IMR-90 (cell line): ENCODE measurements around the gene TRA2B. TPM values are rescaled to one million over a fixed set of nuclear protein-coding genes. Genes with fewer than 3 reads are reported as not detected.

Experiments
- ATAC-seq: fragments of 200-7000 bp; cut with Tn5 transposase; 2 replicates; pipeline ENCODE4 v1.9.1; 2020; ENCODE audit warnings: low read depth, mild to moderate bottlenecking, moderate library complexity
- BruUV-seq: library from RNA; stranded (reverse); fragments of 400-500 nt; replicated peaks from 2 replicates; lab custom pipeline; 2021; lab: Mats Ljungman, UMichigan
- CTCF ChIA-PET: fragments of 300-600 bp; formaldehyde crosslinking; extraction: SDS; loops from one replicate; lab custom pipeline; 2021; ENCODE audit warnings: antibody characterized with exemption; lab: Yijun Ruan, JAX
- POLR2A ChIA-PET: fragments of 300-600 bp; sonication (Branson Sonifier 250); formaldehyde crosslinking; loops from one replicate; lab custom pipeline; 2022; ENCODE audit warnings: antibody characterized with exemption; ENCODE audit not compliant: unreplicated experiment; lab: Charles Lee
- DNase-seq: peaks from one replicate; pipeline ENCODE4 v3.0.0; 2013
- H2AFZ ChIP-seq: replicated peaks from 2 replicates; pipeline ENCODE3; 2013; ENCODE audit warnings: low read length, mild to moderate bottlenecking; ENCODE audit not compliant: poor library complexity
- H2AK5ac ChIP-seq: 2 replicates; pipeline ENCODE4 v1.6.1; 2013; ENCODE audit warnings: low read depth, low read length, inconsistent platforms
- H2AK9ac ChIP-seq: replicated peaks from 2 replicates; pipeline ENCODE3; 2013; ENCODE audit warnings: mild to moderate bottlenecking, low read depth, low read length, moderate library complexity; ENCODE audit not compliant: poor library complexity
- H2BK120ac ChIP-seq: 2 replicates; pipeline ENCODE4 v1.6.1; 2013; ENCODE audit warnings: low read depth, low read length, inconsistent platforms
- H2BK15ac ChIP-seq: 3 replicates; pipeline ENCODE4 v1.6.1; 2013; ENCODE audit warnings: low read depth, low read length, inconsistent platforms
- H2BK20ac ChIP-seq: 2 replicates; pipeline ENCODE4 v1.6.1; 2013; ENCODE audit warnings: low read depth, mild to moderate bottlenecking, inconsistent platforms, low read length, moderate library complexity
- H2BK5ac ChIP-seq: 2 replicates; pipeline ENCODE4 v1.6.1; 2013; ENCODE audit warnings: mild to moderate bottlenecking, low read depth, low read length, inconsistent platforms; ENCODE audit not compliant: poor library complexity, severe bottlenecking
- H3K14ac ChIP-seq: replicated peaks from 2 replicates; pipeline ENCODE4 v1.6.1; 2013; ENCODE audit warnings: low read depth, low read length, inconsistent platforms
- H3K18ac ChIP-seq: 2 replicates; pipeline ENCODE4 v1.6.1; 2013; ENCODE audit warnings: low read depth, low read length, control low read depth
- H3K23ac ChIP-seq: 2 replicates; pipeline ENCODE4 v1.6.1; 2013; ENCODE audit warnings: low read depth, low read length, inconsistent platforms
- H3K27ac ChIP-seq: 2 replicates; pipeline ENCODE4 v1.5.1; 2013; ENCODE audit warnings: mild to moderate bottlenecking, control low read depth, low read length; ENCODE audit not compliant: insufficient read depth
- H3K27me3 ChIP-seq: 2 replicates; pipeline ENCODE4 v1.6.1; 2013; ENCODE audit warnings: low read length; ENCODE audit not compliant: control insufficient read depth, insufficient read depth
- H3K36me3 ChIP-seq: 2 replicates; pipeline ENCODE4 v1.6.1; 2013; ENCODE audit warnings: low read length, mixed read lengths; ENCODE audit not compliant: control insufficient read depth, insufficient read depth
- H3K4ac ChIP-seq: 2 replicates; pipeline ENCODE4 v1.6.1; 2013; ENCODE audit warnings: low read depth, low read length, inconsistent platforms
- H3K4me1 ChIP-seq: 2 replicates; pipeline ENCODE4 v1.6.1; 2013; ENCODE audit warnings: low read length, mixed read lengths; ENCODE audit not compliant: control insufficient read depth, insufficient read depth
- H3K4me2 ChIP-seq: 2 replicates; pipeline ENCODE4 v1.6.1; 2013; ENCODE audit warnings: low read depth, mild to moderate bottlenecking, control low read depth, low read length, moderate library complexity
- H3K4me3 ChIP-seq: 2 replicates; pipeline ENCODE4 v1.5.1; 2013; ENCODE audit warnings: low read depth, mild to moderate bottlenecking, control low read depth, low read length, moderate library complexity; ENCODE audit not compliant: insufficient read depth
- H3K56ac ChIP-seq: 2 replicates; pipeline ENCODE4 v1.6.1; 2013; ENCODE audit warnings: low read length, inconsistent platforms; ENCODE audit not compliant: insufficient read depth; ENCODE audit errors: extremely low read depth
- H3K79me1 ChIP-seq, 2 experiments: 2 replicates each; pipeline ENCODE4 v1.6.1; 2013; ENCODE audit warnings: low read length in 2 of 2, inconsistent platforms in 1 of 2, low read depth in 1 of 2
- H3K9ac ChIP-seq: 2 replicates; pipeline ENCODE4 v1.6.1; 2013; ENCODE audit warnings: low read depth, low read length, control low read depth
- H3K9me1 ChIP-seq: 2 replicates; pipeline ENCODE4 v1.6.1; 2013; ENCODE audit warnings: low read length, inconsistent platforms; ENCODE audit not compliant: insufficient read depth
- H3K9me3 ChIP-seq: 2 replicates; pipeline ENCODE4 v1.6.1; 2013; ENCODE audit warnings: low read length; ENCODE audit not compliant: control insufficient read depth, insufficient read depth
- H4K20me1 ChIP-seq: 2 replicates; pipeline ENCODE4 v1.6.1; 2013; ENCODE audit warnings: low read length, inconsistent platforms; ENCODE audit not compliant: insufficient read depth
- H4K5ac ChIP-seq: 2 replicates; pipeline ENCODE4 v1.6.1; 2013; ENCODE audit warnings: mild to moderate bottlenecking, low read depth, low read length, control low read depth
- H4K8ac ChIP-seq, 2 experiments: 2 replicates each; pipeline ENCODE4 v1.6.1; 2013; ENCODE audit warnings: low read depth in 2 of 2, low read length in 2 of 2, control low read depth in 1 of 2, inconsistent platforms in 1 of 2
- H4K91ac ChIP-seq: 2 replicates; pipeline ENCODE4 v1.6.1; 2013; ENCODE audit warnings: low read depth, low read length, inconsistent platforms; ENCODE audit not compliant: insufficient read depth
- BHLHE40 ChIP-seq: fragments of 150-350 bp; IDR thresholded peaks from 2 replicates; pipeline ENCODE4 v1.6.1; 2016; ENCODE audit warnings: mild to moderate bottlenecking, low read depth, low read length
- CEBPB ChIP-seq: IDR thresholded peaks from 2 replicates; pipeline ENCODE4 v1.6.1; 2012; ENCODE audit warnings: low read depth, low read length, improper control_type of control experiment
- CHD1 ChIP-seq: IDR thresholded peaks from 2 replicates; pipeline ENCODE4 v1.6.1; 2012; ENCODE audit warnings: low read depth, low read length, improper control_type of control experiment
- MAFK ChIP-seq: IDR thresholded peaks from 2 replicates; pipeline ENCODE4 v1.6.1; 2012; ENCODE audit warnings: low read depth, low read length, improper control_type of control experiment
- MXI1 ChIP-seq: IDR thresholded peaks from 2 replicates; pipeline ENCODE4 v1.6.1; 2012; ENCODE audit warnings: low read depth, mild to moderate bottlenecking, low read length, moderate library complexity, borderline replicate concordance
- NFE2L2 ChIP-seq: fragments of 150-350 bp; IDR thresholded peaks from 2 replicates; pipeline ENCODE4 v1.6.1; 2016; ENCODE audit warnings: low read depth, mild to moderate bottlenecking, low read length
- POLR2A ChIP-seq: IDR thresholded peaks from 2 replicates; pipeline ENCODE4 v1.6.1; 2012; ENCODE audit warnings: mild to moderate bottlenecking, low read depth, low read length
- RAD21 ChIP-seq: IDR thresholded peaks from 2 replicates; pipeline ENCODE4 v1.6.1; 2012; ENCODE audit warnings: low read length, improper control_type of control experiment
- RCOR1 ChIP-seq: IDR thresholded peaks from 2 replicates; pipeline ENCODE4 v1.6.1; 2012; ENCODE audit warnings: mild to moderate bottlenecking, low read length, improper control_type of control experiment; ENCODE audit not compliant: insufficient replicate concordance
- RFX5 ChIP-seq: IDR thresholded peaks from 2 replicates; pipeline ENCODE4 v1.8.0; 2012; ENCODE audit warnings: low read depth, mild to moderate bottlenecking, low read length, moderate library complexity
- WGBS, 2 experiments: methylation state at CpG; one replicate each; pipeline versions ENCODE4 v1.1.5 to v1.1.7; 2013; ENCODE audit warnings: missing lambda C conversion rate in 2 of 2; ENCODE audit not compliant: insufficient read length in 1 of 2; ENCODE audit errors: extremely low coverage in 2 of 2; 5-methylcytosine and 5-hydroxymethylcytosine counted together
- dilution Hi-C: fragments of 300-500 bp; cut with HindIII; formaldehyde crosslinking; loops from one replicate; pipeline ENCODE4 v1.14.3; 2018; ENCODE audit warnings: low sequenced_read_pairs; ENCODE audit not compliant: unreplicated experiment
- in situ Hi-C: fragments of 300-500 bp; cut with MboI; formaldehyde crosslinking; loops from 3 replicates; pipeline ENCODE4 v1.14.3; 2019; ENCODE audit warnings: low sequenced_read_pairs, inconsistent platforms, mixed read lengths
- intact Hi-C: fragments of 100-400 bp; cut with micrococcal nuclease; formaldehyde crosslinking; loops from 2 replicates; pipeline ENCODE4 v1.10.0; 2022
- polyA plus RNA-seq, 3 experiments: library from polyadenylated mRNA; depleted of rRNA; stranded (reverse); fragments of >200 nt; gene quantifications; 2 replicates each; pipeline ENCODE4 v1.2.3, GENCODE V29; 2012; ENCODE audit warnings: low replicate concordance in 1 of 3
- total RNA-seq: library from RNA; depleted of rRNA; stranded (reverse); fragments of >200 nt; gene quantifications from 2 replicates; pipeline ENCODE4 v1.2.3, GENCODE V29; 2012
- TF ChIP-seq, protein P1 (sequence below): conservative IDR thresholded peaks from 2 replicates; pipeline ENCODE4 v1.5.1; 2012; ENCODE audit warnings: mild to moderate bottlenecking, low read depth, low read length, improper control_type of control experiment
- TF ChIP-seq, protein P2 (sequence below): fragments of 150-350 bp; IDR thresholded peaks from 2 replicates; pipeline ENCODE4 v1.6.1; 2016; ENCODE audit warnings: low read depth, mild to moderate bottlenecking, low read length, moderate library complexity, borderline replicate concordance

Gene TRA2B
- total and polyA plus RNA-seq, 2 of the 4 experiments (the other 2 are of a cell fraction) = 127 to 208 TPM

DNA sequence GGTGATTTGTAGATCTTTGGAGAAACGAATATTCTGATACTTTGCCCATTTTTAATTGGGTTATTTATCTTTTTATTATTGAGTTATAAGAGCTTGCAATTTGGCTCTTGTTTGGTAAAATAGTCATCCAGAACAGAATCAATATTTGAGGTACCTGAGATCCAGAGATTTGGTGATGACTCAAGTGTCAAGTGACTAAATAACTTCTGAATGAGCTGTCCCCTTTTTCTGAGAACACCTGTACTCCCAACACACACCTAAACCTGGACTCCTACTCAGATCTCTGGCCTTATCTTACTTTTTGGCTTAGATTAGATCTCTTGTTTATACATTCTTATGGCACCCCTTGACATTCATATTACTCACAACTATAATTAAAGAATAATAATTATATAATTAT, 3.1 kb upstream of the TRA2B start:
- Histone ChIP-seq H3K18ac (no peak overlapping the region), H3K9me1 (no peaks in the 10 kb centered on the region), H3K36me3 (no peaks in the 10 kb centered on the region), H2AFZ (no peak overlapping the region), H3K4me2 (no peak overlapping the region), H3K27ac (no peak overlapping the region), H4K91ac (no peak overlapping the region), H4K5ac (no peak overlapping the region), H2BK15ac (no peak overlapping the region), H3K56ac (no peak overlapping the region), H2BK20ac (no peak overlapping the region), H3K4me1 (no peaks in the 10 kb centered on the region), H3K9ac (no peak overlapping the region), H3K9me3 (no peaks in the 10 kb centered on the region), H3K79me1 (peaks cover 0 to 5% of the 10 kb centered on the region in 2 experiments; a peak in 1 of 4 replicates), H2AK9ac (no peak overlapping the region), H3K4ac (no peak overlapping the region), H3K27me3 (no peaks in the 10 kb centered on the region), H2AK5ac (no peak overlapping the region), H3K4me3 (no peak overlapping the region), H3K23ac (no peak overlapping the region), H4K20me1 (peaks cover 19% of the 10 kb centered on the region), H3K14ac (no peak overlapping the region), H2BK5ac (no peak overlapping the region), H2BK120ac (no peak overlapping the region), H4K8ac (no peak overlapping the region)
- no TSS peak for BruUV-seq
- ChIA-PET POLR2A (no interaction called here), CTCF (no interaction called here)
- in situ Hi-C loops = no loop called here
- DNase-seq (no peak), ATAC-seq (no peak)
- dilution Hi-C loops = no loop called here
- intact Hi-C loops = no loop called here
- TF ChIP-seq RFX5 = no peak
- TF ChIP-seq POLR2A = no peak
- no peak for TF ChIP-seq CEBPB
- no peak for TF ChIP-seq MAFK
- TF ChIP-seq, protein P1, sequence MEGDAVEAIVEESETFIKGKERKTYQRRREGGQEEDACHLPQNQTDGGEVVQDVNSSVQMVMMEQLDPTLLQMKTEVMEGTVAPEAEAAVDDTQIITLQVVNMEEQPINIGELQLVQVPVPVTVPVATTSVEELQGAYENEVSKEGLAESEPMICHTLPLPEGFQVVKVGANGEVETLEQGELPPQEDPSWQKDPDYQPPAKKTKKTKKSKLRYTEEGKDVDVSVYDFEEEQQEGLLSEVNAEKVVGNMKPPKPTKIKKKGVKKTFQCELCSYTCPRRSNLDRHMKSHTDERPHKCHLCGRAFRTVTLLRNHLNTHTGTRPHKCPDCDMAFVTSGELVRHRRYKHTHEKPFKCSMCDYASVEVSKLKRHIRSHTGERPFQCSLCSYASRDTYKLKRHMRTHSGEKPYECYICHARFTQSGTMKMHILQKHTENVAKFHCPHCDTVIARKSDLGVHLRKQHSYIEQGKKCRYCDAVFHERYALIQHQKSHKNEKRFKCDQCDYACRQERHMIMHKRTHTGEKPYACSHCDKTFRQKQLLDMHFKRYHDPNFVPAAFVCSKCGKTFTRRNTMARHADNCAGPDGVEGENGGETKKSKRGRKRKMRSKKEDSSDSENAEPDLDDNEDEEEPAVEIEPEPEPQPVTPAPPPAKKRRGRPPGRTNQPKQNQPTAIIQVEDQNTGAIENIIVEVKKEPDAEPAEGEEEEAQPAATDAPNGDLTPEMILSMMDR = no peak
- no peak for TF ChIP-seq CHD1
- TF ChIP-seq RCOR1 = no peak
- TF ChIP-seq, protein P2, sequence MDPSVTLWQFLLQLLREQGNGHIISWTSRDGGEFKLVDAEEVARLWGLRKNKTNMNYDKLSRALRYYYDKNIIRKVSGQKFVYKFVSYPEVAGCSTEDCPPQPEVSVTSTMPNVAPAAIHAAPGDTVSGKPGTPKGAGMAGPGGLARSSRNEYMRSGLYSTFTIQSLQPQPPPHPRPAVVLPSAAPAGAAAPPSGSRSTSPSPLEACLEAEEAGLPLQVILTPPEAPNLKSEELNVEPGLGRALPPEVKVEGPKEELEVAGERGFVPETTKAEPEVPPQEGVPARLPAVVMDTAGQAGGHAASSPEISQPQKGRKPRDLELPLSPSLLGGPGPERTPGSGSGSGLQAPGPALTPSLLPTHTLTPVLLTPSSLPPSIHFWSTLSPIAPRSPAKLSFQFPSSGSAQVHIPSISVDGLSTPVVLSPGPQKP = no peak
- no peak for TF ChIP-seq RAD21
- no peak for TF ChIP-seq NFE2L2
- no peak for TF ChIP-seq BHLHE40
- TF ChIP-seq MXI1 = no peak
- WGBS, 2 experiments = no CpG with 5 or more reads among the region's 1 CpG
